WERI-Rb-1 (cell line): ENCODE measurements around the gene GON4L.

ENCODE experiments used
- DNase-seq: peaks from one replicate; pipeline ENCODE4 v3.0.0-alpha.2; 2020
- H3K27ac ChIP-seq: fragments of 250-450 bp; sonication (Bioruptor Pico); 2 replicates; pipeline ENCODE4 v1.5.1; 2020; ENCODE audit warnings: mild to moderate bottlenecking, moderate library complexity
- H3K27me3 ChIP-seq: fragments of 250-450 bp; sonication (Bioruptor Pico); 2 replicates; pipeline ENCODE4 v1.5.1; 2021; ENCODE audit warnings: mild to moderate bottlenecking, low read depth, moderate library complexity; ENCODE audit not compliant: insufficient read depth, severe bottlenecking
- H3K36me3 ChIP-seq: fragments of 250-450 bp; sonication (Bioruptor Pico); 2 replicates; pipeline ENCODE4 v1.5.1; 2020; ENCODE audit warnings: mild to moderate bottlenecking, moderate library complexity
- H3K4me3 ChIP-seq: 2 replicates; pipeline ENCODE4 v1.5.1; 2011; ENCODE audit warnings: low read depth, mild to moderate bottlenecking, control low read depth, low read length
- H3K9me3 ChIP-seq: fragments of 250-450 bp; sonication (Bioruptor Pico); 2 replicates; pipeline ENCODE4 v1.5.1; 2021; ENCODE audit warnings: mild to moderate bottlenecking, moderate library complexity; ENCODE audit not compliant: severe bottlenecking
- CTCF ChIP-seq: IDR thresholded peaks from 2 replicates; pipeline ENCODE4 v1.5.1; 2011; ENCODE audit warnings: low read depth, mild to moderate bottlenecking, control low read depth, inconsistent platforms, low read length

GON4L gene

GRCh38 chr1:155867766-155868165, 10.8 kb upstream of the GON4L start:
- TF ChIP-seq CTCF: no peak
- H3K9me3 ChIP-seq: no peaks in the 10 kb centered on the region
- H3K36me3 ChIP-seq: peaks cover 44% of the 10 kb centered on the region
- H3K27me3 ChIP-seq: no peaks in the 10 kb centered on the region
- H3K4me3 ChIP-seq: no peak overlapping the region
- H3K27ac ChIP-seq: no peak overlapping the region
- DNase-seq: no peak

GRCh38 chr1:155864393-155864792, 7.4 kb upstream of the GON4L start:
- H3K27ac ChIP-seq: no peak overlapping the region
- no peaks in the 10 kb centered on the region for H3K27me3 ChIP-seq
- peaks cover 37% of the 10 kb centered on the region for H3K36me3 ChIP-seq
- no peaks in the 10 kb centered on the region for H3K9me3 ChIP-seq
- no peak overlapping the region for H3K4me3 ChIP-seq
- TF ChIP-seq CTCF: no peak
- DNase-seq: no peak

GRCh38 chr1:155861896-155862295, 4.9 kb upstream of the GON4L start:
- no peaks in the 10 kb centered on the region for H3K27me3 ChIP-seq
- H3K27ac ChIP-seq: no peak overlapping the region
- H3K4me3 ChIP-seq: no peak overlapping the region
- H3K9me3 ChIP-seq: no peaks in the 10 kb centered on the region
- no peak for TF ChIP-seq CTCF
- H3K36me3 ChIP-seq: peaks cover 21% of the 10 kb centered on the region
- no peak for DNase-seq

- peak overlapping the region; percentile 92 for H3K27ac ChIP-seq
- H3K9me3 ChIP-seq: no peaks in the 10 kb centered on the region
- H3K36me3 ChIP-seq: peaks cover 17% of the 10 kb centered on the region
- no peak for TF ChIP-seq CTCF
- H3K27me3 ChIP-seq: no peaks in the 10 kb centered on the region
- no peak for DNase-seq
- peak overlapping the region; percentile 64 for H3K4me3 ChIP-seq
Measured at GRCh38 chr1:155860970-155861510, 4.0 kb upstream of the GON4L start.

GRCh38 chr1:155859881-155860871, 3.2 kb upstream of the GON4L start:
- no peaks in the 10 kb centered on the region for H3K9me3 ChIP-seq
- H3K4me3 ChIP-seq: peak overlapping the region; percentile 64
- no peak for TF ChIP-seq CTCF
- H3K36me3 ChIP-seq: peaks cover 20% of the 10 kb centered on the region
- H3K27ac ChIP-seq: peak overlapping the region; percentile 92
- no peaks in the 10 kb centered on the region for H3K27me3 ChIP-seq
- DNase-seq: peak; percentile 97
